Activated effector memory CD4-positive, alpha-beta T cell treated with anti-CD3 and anti-CD28 coated beads, Interleukin-2, amount 50 U/mL, for 16 hours (primary cell): ENCODE measurements around the gene BLMH.
"Not testable (repeated sequence)": the region's sequence is repeated elsewhere in the genome, so short reads cannot be mapped to it uniquely, and the experiment has no call there.

Experiments used
- DNase-seq: peaks from one replicate; pipeline ENCODE4 v3.0.0-alpha.2; 2020

Gene BLMH

GRCh38 chr17:30246460-30246859, 45.3 kb downstream of the BLMH start:
- no peak for DNase-seq

DNA sequence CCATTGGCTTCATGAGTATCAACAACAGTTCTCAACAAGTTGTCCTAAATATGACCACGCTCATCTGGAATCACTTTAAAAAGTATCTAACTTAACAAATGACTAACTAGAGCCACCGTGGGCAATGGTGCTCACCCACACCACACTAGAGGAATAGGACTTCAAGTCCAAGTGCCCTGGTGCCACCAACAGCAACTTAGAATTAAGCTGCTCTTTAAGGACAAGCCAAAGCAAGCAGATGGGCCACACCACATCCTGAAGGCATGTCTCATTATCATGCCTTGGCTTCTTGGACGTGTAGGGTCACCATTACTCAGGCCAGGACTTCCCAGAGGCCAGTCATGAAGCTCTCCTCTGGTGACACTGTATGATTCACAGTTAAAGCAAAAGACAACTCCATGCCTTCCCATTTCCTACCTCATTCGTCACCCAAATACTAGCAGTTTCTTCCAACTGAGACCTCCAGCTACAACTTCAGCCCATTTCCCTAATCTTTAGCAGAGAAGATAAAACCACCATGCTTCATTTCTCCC, 46.8 kb downstream of the BLMH start:
- no peak for DNase-seq

- no peak for DNase-seq
Observed at GRCh38 chr17:30243568-30243967, 48.2 kb downstream of the BLMH start.

DNA sequence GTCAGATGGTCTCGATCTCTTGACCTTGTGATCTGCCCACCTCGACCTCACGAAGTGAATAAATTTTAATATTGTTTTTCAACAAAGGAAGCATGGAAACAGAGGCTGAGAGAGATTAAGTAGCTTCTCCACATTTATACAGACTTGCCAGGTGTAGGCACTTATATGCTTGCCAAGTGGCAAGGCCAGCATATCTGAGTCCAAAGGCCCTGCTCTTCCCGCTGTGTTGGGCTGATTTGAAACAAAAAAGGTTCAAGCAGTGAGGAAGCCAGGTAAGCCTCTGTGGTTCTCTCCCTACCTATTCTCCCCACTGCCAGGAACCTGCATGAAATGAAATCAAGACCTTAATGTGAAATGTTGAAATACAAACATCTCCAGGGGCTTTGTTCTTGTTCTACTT, 48.7 kb downstream of the BLMH start:
- DNase-seq: no peak

DNA sequence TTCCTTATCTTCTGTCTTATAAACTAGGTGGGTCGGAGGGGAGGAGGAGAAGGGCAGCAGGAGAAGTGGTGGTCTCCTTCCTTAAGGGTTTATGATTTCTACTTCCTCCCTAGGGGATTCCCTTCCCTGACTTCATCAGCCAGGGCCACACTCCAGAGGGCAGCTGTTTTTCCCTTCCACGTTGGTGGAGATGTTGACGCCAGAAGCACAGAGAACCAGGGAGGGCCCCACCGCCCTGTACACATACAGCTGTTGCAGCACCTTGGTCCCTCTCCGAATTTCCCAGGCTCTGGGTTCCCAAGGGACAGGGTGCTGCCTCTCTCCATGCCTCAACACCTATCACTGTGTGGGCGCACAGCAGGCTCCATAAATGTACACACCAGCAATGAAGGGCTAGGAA, 50.7 kb downstream of the BLMH start:
- no peak for DNase-seq

GRCh38 chr17:30240177-30240576, 51.6 kb downstream of the BLMH start:
- DNase-seq: no peak

- DNase-seq: no peak
Observed at GRCh38 chr17:30239089-30239462, 52.7 kb downstream of the BLMH start.

DNA sequence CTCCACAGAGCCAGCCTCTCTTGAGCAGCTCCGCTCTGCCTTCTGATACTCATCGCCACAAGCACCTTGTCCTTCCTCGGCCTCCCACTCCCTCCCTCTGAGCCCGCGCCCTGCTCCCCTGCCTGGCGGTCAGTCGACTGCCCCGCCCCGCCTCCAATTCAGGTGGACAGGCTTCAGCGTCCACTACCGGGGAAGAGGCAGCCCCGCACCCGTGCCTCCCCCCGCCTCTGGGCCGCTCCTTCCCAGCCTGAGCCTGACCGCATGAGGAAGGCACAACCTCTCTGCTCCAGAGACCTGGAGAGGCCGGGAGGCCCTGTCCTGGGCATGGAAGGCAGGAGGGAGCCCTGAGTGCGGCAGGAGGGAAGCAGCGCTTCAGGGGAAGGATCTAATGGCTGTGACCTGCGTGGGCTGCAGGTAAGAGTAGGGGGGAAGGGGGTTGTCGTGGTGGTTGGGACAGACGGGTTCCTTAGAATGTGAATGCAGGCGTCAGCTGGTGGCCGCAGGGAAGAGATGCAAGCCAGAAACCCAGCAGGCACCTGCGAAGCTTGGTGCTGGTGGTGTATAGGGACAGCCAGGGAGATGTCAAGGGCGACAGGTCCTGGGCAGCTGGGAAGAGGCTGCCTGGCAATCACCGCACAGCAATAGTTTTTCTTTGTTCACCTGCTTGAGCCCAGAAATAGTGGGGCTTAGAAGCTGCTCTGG, 53.2 kb downstream of the BLMH start:
- no peak for DNase-seq

- no peak for DNase-seq
Observed at GRCh38 chr17:30238003-30238344, 53.8 kb downstream of the BLMH start.

DNA sequence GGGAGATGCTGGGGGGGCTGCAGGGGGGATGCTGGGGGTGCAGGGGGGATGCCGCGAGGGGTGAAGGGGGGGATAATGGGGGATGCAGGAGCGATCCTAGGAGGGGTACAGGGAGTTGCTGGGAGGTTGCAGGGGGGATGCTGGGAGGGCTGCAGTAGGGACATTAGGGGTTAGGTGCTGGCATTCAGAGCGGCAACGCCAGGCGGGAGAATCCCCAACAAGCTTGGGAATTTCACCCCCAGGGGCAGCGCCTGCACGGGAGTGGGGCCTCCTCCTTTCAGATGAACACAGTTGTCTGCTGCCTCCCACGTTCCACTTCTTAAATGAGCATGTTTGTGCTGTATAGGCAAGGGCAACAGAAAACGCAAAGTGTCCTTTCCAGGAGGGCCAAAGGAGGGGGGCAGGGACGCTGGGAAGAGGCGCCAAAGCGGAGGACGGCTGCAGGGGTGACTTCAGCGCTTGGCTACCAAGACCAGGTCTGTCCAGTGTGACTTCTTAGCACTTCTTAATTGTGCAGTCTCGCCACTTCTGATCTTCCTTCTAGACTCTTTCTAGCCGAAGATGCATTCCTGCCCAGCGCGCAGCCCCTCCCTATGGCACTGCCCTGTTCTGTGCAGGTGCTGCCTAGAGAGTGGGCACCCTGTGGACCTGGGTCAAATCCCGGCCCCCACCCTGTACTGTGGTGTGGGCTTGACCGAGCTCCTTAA, 54.3 kb downstream of the BLMH start:
- no peak for DNase-seq

DNA sequence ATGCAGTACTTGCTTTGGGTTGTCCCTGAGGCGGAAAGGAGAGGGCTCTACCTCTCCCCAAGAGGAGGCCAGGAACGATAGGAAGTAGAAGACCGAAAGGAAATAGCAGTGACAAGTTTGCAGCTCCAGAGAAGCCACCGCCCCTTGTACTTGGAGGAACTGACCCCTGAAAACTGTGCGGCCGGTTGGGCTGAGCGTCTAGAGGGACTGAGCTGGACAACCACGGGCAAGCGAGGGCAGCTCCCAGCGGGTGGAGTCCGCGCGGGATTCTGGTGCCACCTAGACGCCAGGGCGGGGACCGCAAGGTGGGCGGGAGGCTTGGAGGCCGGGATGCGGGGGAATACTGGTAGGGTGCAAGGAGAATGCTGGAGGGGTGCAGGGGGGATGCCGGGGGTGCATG, 55.0 kb downstream of the BLMH start:
- DNase-seq: no peak

GRCh38 chr17:30236297-30236624, 55.5 kb downstream of the BLMH start:
- DNase-seq: no peak

- no peak for DNase-seq
Observed at GRCh38 chr17:30235386-30236296, 56.1 kb downstream of the BLMH start, which contains the start of gene SLC6A4. TSS of gene SLC6A4 (minus strand) at chr17:30235697. CDS start at chr17:30221958, 13,739 bp downstream.

GRCh38 chr17:30234964-30235363, 56.8 kb downstream of the BLMH start:
- DNase-seq: no peak

GRCh38 chr17:30234296-30234695, 57.4 kb downstream of the BLMH start:
- peak; percentile 8 for DNase-seq

DNA sequence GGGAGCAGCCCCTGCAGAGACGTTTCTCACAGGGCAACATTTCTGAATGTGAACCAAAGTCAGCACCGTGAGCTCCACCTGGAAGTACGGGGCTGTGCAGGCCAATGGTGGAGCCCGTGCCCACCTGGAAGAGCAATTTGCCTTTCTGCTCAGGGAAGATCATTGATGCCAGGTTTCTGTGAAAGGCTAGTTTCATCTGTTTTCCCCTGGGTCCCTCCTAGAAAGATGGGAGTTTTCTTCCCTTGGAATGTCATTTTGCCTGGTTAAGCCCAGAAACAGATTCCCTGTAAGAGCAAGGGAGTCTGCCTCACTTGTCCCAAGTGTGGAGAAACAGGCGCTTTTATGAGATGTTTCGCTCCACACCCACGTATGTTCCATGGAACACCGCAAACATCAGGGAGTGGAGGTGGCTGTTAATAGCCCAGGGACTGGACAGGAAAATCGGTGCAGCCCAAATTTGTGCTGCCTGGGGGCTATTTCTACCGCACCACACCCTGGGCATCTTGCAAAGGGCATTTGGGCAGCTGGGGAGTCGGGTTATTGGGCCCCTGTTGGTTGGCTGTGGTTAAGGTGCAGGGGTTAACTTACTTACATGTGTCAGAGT, 58.8 kb downstream of the BLMH start:
- DNase-seq: peak; percentile 33

DNA sequence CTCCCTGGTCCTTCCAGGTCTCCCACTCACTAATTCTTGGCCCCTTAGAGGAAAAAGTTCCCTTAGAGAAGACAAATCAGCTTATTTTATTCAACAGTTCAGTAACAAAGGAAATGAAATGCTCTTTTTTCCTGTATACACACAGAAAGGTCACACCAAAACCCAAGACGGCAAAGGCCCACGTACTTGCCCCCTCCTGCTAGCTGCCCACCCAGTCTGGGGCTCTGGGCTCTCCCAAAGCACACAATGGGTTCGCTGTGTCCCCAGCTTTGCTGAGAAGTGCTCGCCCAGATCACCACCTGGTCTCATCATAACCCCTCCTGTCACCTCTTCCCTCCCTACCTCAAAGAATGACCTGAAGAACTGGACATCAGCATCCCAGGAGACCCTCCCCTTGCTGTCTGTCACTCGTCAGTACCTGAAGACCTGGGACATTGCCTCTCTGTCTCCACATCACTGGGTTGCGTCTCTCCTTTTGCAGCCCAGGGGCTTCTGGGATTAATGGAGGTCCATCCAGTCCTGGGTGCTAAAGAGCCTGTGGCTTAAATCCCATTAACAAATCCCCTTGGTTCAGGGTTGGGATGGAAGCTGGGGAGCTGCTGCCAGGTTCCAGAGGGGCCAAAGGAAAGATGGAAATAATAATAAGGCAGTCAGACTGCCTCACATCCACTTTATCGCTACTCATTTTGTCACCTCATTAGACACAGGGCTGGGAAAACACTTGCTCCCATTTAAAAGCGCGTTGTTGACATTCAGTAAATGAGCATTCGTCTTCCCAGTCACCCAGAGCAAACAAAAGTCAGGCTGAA, 59.5 kb downstream of the BLMH start:
- DNase-seq: peak; percentile 22

DNA sequence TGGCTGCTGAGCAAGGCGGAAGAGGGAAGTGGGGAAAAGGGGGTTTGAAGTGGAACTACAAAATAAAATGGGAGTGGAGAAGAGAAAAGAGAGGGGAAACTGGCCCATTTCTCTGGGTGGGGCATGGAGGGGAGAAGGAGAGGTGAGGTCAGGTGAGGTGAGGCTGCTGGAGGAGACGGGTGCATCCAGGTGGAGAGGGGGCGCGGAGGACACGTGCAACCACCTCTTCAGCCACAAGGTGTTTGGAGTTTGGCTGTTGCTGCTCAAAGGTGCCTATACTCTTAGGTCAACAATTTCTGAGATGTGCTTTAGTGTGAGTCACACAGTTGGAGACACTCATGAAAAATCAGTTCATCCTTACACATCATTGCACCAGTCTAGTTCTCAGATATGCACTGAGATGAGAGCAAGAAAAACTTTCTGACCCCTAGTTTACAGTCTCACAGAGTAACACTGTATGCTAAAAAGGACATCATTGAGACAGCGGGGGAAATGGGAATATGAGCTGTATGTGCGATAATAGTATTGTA, 61.1 kb downstream of the BLMH start:
- peak; percentile 49 for DNase-seq

GRCh38 chr17:30230009-30230408, 61.7 kb downstream of the BLMH start:
- DNase-seq: not testable (repeated sequence)

DNA sequence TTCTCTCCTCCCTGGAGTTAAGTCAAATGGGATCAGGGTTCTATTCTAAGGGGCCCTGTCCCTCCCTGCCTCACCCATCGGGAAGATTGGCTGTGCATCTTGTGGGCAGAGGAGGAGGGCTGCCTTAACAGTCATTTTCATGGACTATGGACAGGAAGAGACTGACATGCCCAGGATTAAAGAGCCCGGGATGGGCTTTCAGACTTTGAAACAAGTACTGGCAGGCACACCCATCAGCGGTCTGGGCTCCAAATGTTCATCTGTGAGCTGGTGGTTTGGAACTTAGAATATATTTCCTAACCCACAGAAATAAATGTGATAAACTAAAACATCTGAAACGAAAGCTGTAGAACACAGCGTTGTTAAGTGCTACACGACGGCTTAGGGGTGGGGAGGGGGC, 62.7 kb downstream of the BLMH start:
- DNase-seq: peak; percentile 45

DNA sequence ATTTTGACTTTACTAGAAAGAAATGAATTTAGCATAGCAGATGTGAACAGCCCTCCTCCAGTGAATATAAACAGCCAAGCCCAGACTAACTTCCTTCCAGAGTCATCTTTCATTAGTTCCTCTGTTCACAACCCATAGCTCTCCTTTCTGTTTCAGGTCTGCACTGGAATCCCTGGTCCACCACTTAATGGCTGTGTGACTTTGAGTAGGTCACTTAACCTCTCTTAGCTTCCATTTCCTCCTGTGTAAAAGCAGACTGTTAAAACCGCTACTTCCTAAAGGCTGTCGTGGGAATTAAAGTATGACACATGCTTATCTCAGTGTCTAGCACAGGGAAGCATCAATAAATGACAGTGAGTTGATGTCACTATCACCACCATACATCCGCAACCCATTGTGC, 63.7 kb downstream of the BLMH start:
- DNase-seq: no peak

- DNase-seq: peak; percentile 33
Observed at GRCh38 chr17:30226878-30227277, 64.9 kb downstream of the BLMH start.
